Thyroid gland (tissue), 4 donors: ENCODE results near the gene CPXM1.

ENCODE experiments used
- CTCF ChIP-seq, 6 experiments: fragments of 200-600 bp in 3 of 6; fragments of 450-650 bp in 3 of 6; sonication (generic) in 3 of 6; IDR thresholded peaks; one replicate each; pipeline ENCODE4 v1.5.1; 2016 to 2019; ENCODE audit warnings: antibody characterized with exemption in 6 of 6, mild to moderate bottlenecking in 2 of 6, inconsistent platforms in 1 of 6, moderate library complexity in 1 of 6
- POLR2A ChIP-seq, 2 donors: fragments of 450-650 bp; IDR thresholded peaks; one replicate each; pipeline ENCODE4 v1.6.1; 2017; ENCODE audit warnings: antibody characterized with exemption in 2 of 2, mild to moderate bottlenecking in 2 of 2, moderate library complexity in 1 of 2

GRCh38 chr20:2835331-2835796, 34.9 kb upstream of the CPXM1 start:
- no peak for TF ChIP-seq CTCF (IDR thresholded peaks at IDR 0.05)
- no peak for TF ChIP-seq POLR2A (IDR thresholded peaks at IDR 0.05)
